Body of pancreas (tissue), 4 donors: Measurements from ENCODE around the gene MGME1. TPM values are rescaled to one million over a fixed set of nuclear protein-coding genes. Genes with fewer than 3 reads are reported as not detected.

Experiments used
- ATAC-seq: fragments of 150-250 bp; one replicate; pipeline ENCODE4 v1.9.1; 2016
- DNase-seq, 4 donors: peaks; one replicate each; pipeline ENCODE4 v3.0.0-alpha.2; 2019
- H3K27ac ChIP-seq, 4 donors: fragments of 200-600 bp; sonication (generic); 1 replicate in 3 of 4; 2 replicates in 1 of 4; pipeline versions ENCODE4 v1.5.1 to v1.6.1; 2016 to 2019; ENCODE audit warnings: mild to moderate bottlenecking in 1 of 4, mixed read lengths in 1 of 4, moderate library complexity in 1 of 4
- H3K27me3 ChIP-seq, 2 donors: fragments of 200-600 bp; sonication (generic); one replicate each; pipeline ENCODE4 v1.6.0; 2016; ENCODE audit warnings: mild to moderate bottlenecking in 1 of 2
- H3K36me3 ChIP-seq, 2 donors: fragments of 200-600 bp; sonication (generic); replicated peaks in 1 of 2; 2 replicates each; pipeline ENCODE4 v1.5.1; 2016; ENCODE audit warnings: low read depth in 2 of 2; ENCODE audit not compliant: insufficient read depth in 1 of 2
- H3K4me1 ChIP-seq: fragments of 200-600 bp; sonication (generic); one replicate; pipeline ENCODE4 v1.6.0; 2016
- H3K4me3 ChIP-seq, 2 donors: fragments of 200-600 bp; sonication (generic); 1 replicate in 1 of 2; 2 replicates in 1 of 2; pipeline ENCODE4 v1.5.1; 2016 to 2019
- H3K9me3 ChIP-seq, 3 donors: fragments of 200-600 bp; sonication (generic); 1 replicate in 2 of 3; 2 replicates in 1 of 3; pipeline ENCODE4 v1.5.1; 2016
- POLR2A ChIP-seq, 3 donors: fragments of 450-650 bp; IDR thresholded peaks; one replicate each; pipeline ENCODE4 v1.6.1; 2016; ENCODE audit warnings: antibody characterized with exemption in 3 of 3, mild to moderate bottlenecking in 2 of 3
- WGBS, 2 donors: methylation state at CpG; one replicate each; pipeline ENCODE4 v1.1.5; 2017; 5-methylcytosine and 5-hydroxymethylcytosine counted together
- intact Hi-C: fragments of 100-400 bp; cut with DNase I; formaldehyde crosslinking; loops from one replicate; pipeline ENCODE4 v1.15.1; 2023
- total RNA-seq, 2 donors: library from RNA; depleted of rRNA; stranded (reverse); fragments of >200 nt; gene quantifications; one replicate each; pipeline ENCODE4 v1.1.0, GENCODE V29; 2016
- TF ChIP-seq, protein P1 (sequence below), 7 experiments: fragments of 450-650 bp in 4 of 7; fragments of 200-600 bp in 3 of 7; sonication (generic) in 3 of 7; IDR thresholded peaks; one replicate each; pipeline ENCODE4 v1.5.1; 2016 to 2019; ENCODE audit warnings: antibody characterized with exemption in 7 of 7

MGME1 gene
- total RNA-seq, 2 donors from 2014 or later, result 3.0 to 6.5 TPM

DNA sequence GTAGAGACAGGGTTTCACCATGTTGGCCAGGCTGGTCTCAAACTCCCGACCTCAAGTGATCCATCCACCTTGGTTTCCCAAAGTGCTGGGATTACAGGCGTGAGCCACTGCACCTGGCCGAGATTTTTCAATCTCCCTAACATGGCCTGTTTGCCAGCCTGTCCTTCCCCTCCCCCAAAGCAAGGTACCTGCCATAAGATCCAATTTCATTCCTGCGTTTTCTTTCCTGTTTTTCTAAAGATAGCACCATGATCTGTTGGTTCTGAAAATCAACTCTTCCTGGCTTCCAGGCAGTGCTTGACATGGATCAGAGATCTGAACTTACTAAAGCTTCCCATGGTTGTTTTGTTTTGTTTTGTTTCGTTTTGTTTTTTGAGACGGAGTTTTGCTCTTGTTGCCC, 7.5 kb downstream of the MGME1 start:
- Histone ChIP-seq H3K9me3 (no peaks in the 10 kb centered on the region), H3K27me3 (no peaks in the 10 kb centered on the region), H3K4me1 (peaks cover 21% of the 10 kb centered on the region), H3K36me3 (no peaks in the 10 kb centered on the region), H3K27ac (no peak overlapping the region), H3K4me3 (no peak overlapping the region)
- DNase-seq (no peak), ATAC-seq (no peak)
- intact Hi-C loops, result no loop called here
- WGBS, 2 donors, result 75 to 76% methylated on average over 6 of the region's 6 CpGs
- no peak for TF ChIP-seq POLR2A (IDR thresholded peaks at IDR 0.05)
- TF ChIP-seq, protein P1, sequence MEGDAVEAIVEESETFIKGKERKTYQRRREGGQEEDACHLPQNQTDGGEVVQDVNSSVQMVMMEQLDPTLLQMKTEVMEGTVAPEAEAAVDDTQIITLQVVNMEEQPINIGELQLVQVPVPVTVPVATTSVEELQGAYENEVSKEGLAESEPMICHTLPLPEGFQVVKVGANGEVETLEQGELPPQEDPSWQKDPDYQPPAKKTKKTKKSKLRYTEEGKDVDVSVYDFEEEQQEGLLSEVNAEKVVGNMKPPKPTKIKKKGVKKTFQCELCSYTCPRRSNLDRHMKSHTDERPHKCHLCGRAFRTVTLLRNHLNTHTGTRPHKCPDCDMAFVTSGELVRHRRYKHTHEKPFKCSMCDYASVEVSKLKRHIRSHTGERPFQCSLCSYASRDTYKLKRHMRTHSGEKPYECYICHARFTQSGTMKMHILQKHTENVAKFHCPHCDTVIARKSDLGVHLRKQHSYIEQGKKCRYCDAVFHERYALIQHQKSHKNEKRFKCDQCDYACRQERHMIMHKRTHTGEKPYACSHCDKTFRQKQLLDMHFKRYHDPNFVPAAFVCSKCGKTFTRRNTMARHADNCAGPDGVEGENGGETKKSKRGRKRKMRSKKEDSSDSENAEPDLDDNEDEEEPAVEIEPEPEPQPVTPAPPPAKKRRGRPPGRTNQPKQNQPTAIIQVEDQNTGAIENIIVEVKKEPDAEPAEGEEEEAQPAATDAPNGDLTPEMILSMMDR (IDR thresholded peaks at IDR 0.05), result no peak

GRCh38 chr20:17985388-17986018, 16.7 kb downstream of the MGME1 start:
- no peak overlapping the region for H3K4me3 ChIP-seq
- intact Hi-C loops, result no loop called here
- H3K9me3 ChIP-seq, result no peaks in the 10 kb centered on the region
- H3K4me1 ChIP-seq, result no peaks in the 10 kb centered on the region
- H3K36me3 ChIP-seq, result peaks cover 0 to 3% of the 10 kb centered on the region in 2 donors
- no peak overlapping the region for H3K27ac ChIP-seq
- TF ChIP-seq, protein P1 (IDR thresholded peaks at IDR 0.05), result no peak
- no peak for TF ChIP-seq POLR2A (IDR thresholded peaks at IDR 0.05)
- ATAC-seq (no peak), DNase-seq (no peak)
- 92 to 93% methylated on average over 7 of the region's 7 CpGs for WGBS, 2 donors
- no peaks in the 10 kb centered on the region for H3K27me3 ChIP-seq

DNA sequence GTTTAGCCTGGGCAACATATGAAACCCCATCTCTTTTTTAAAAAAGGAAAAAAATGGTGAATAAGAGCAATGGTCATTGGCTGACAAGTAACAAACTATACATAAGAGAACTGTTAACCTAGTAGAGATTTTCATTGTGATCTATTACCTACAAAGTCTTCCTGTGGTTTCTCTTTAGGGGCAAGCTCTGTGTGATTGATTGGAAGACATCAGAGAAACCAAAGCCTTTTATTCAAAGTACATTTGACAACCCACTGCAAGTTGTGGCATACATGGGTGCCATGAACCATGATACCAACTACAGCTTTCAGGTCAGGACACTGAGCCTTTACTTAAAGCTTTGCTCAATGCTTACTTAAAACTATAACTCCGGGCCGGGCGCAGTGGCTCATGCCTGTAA, 19.2 kb downstream of the MGME1 start:
- H3K27me3 ChIP-seq, result no peaks in the 10 kb centered on the region
- no peak for ATAC-seq
- no peak for DNase-seq
- intact Hi-C loops, result no loop called here
- no peak overlapping the region for H3K27ac ChIP-seq
- no peaks in the 10 kb centered on the region for H3K9me3 ChIP-seq
- no peaks in the 10 kb centered on the region for H3K4me1 ChIP-seq
- H3K36me3 ChIP-seq, result peaks cover 0 to 3% of the 10 kb centered on the region in 2 donors
- WGBS, 2 donors, result 88 to 96% methylated on average over 3 of the region's 3 CpGs
- TF ChIP-seq, protein P1 (IDR thresholded peaks at IDR 0.05), result no peak
- TF ChIP-seq POLR2A (IDR thresholded peaks at IDR 0.05), result no peak
- H3K4me3 ChIP-seq, result no peak overlapping the region

- Histone ChIP-seq H3K9me3 (no peaks in the 10 kb centered on the region), H3K36me3 (peaks cover 0 to 3% of the 10 kb centered on the region in 2 donors), H3K27ac (no peak overlapping the region), H3K27me3 (no peaks in the 10 kb centered on the region), H3K4me3 (no peak overlapping the region), H3K4me1 (no peaks in the 10 kb centered on the region)
- TF ChIP-seq POLR2A (IDR thresholded peaks at IDR 0.05), result no peak
- TF ChIP-seq, protein P1 (IDR thresholded peaks at IDR 0.05), result no peak
- DNase-seq (no peak), ATAC-seq (no peak)
- intact Hi-C loops, result loop anchor here (10.0 kb wide), 1 partner anchor 486 kb away; no protein-coding TSS in a partner anchor
- 86 to 87% methylated on average over 9 to 10 of the region's 10 CpGs for WGBS, 2 donors
These were observed 21.6 kb downstream of the MGME1 start for GRCh38 chr20:17990278-17990972.
